Central memory CD8-positive, alpha-beta T cell (primary cell): ENCODE data around the gene ZFYVE1.
A peak's percentile ranks its signal among the peaks of the same experiment; 100 is the strongest.

ENCODE experiments used
- ATAC-seq: fragments of 150-1000 bp; cut with Tn5 transposase; replicated peaks from 2 replicates; pipeline ENCODE4 v1.10.0; 2022; ENCODE audit warnings: mild to moderate bottlenecking, moderate FRiP score, moderate number of reproducible peaks; ENCODE audit not compliant: poor library complexity, severe bottlenecking; ENCODE audit errors: extremely low read depth
- DNase-seq, 2 donors: peaks; one replicate each; pipeline ENCODE4 v3.0.0; 2021; ENCODE audit warnings: low spot score in 2 of 2
- H3K27ac Mint-ChIP-seq: one replicate; pipeline ENCODE4 v1.8.0; 2022; ENCODE audit warnings: low read depth, mild to moderate bottlenecking, moderate library complexity, mixed read lengths
- H3K27me3 Mint-ChIP-seq: one replicate; pipeline ENCODE4 v1.8.0; 2022; ENCODE audit warnings: mixed read lengths
- H3K36me3 Mint-ChIP-seq: one replicate; pipeline ENCODE4 v1.8.0; 2022; ENCODE audit warnings: mild to moderate bottlenecking, moderate library complexity, mixed read lengths; ENCODE audit not compliant: insufficient read depth
- H3K4me1 Mint-ChIP-seq: one replicate; pipeline ENCODE4 v1.8.0; 2022; ENCODE audit warnings: mixed read lengths
- H3K4me3 Mint-ChIP-seq: one replicate; pipeline ENCODE4 v1.8.0; 2022; ENCODE audit warnings: mild to moderate bottlenecking, moderate library complexity, mixed read lengths
- H3K9me3 Mint-ChIP-seq: one replicate; pipeline ENCODE4 v1.8.0; 2022; ENCODE audit warnings: mixed read lengths

Gene ZFYVE1

GRCh38 chr14:72925171-72925759 is 101.6 kb downstream of the ZFYVE1 start:
- Mint-ChIP-seq H3K9me3 (no peaks in the 10 kb centered on the region), H3K27me3 (peaks cover 6% of the 10 kb centered on the region), H3K27ac (no peak overlapping the region), H3K4me1 (peaks cover 17% of the 10 kb centered on the region), H3K4me3 (peak overlapping the region; percentile 91), H3K36me3 (peaks cover 2% of the 10 kb centered on the region)
- no peak for DNase-seq
- ATAC-seq: no peak

GRCh38 chr14:72924337-72924736 is 102.6 kb downstream of the ZFYVE1 start:
- H3K4me3 Mint-ChIP-seq: no peak overlapping the region
- peaks cover 15% of the 10 kb centered on the region for H3K27me3 Mint-ChIP-seq

DNA sequence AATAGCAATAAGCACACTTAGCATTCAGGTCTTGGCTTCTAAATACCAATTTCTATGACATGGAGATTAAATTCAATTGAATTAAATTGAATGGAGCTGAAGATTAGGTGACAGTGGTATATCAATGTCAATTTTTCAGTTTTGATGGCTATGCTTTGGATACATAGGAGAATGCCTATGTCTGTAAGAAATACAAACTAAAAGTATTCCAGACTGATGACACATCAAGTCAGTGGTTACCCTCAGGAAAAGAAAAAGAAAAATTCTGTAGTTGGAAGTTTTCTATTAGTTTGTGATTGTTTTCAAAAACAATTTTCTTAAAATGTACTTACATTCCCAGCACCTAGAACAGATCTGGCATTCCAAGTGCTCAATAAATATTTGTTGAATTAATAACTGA is 105.5 kb downstream of the ZFYVE1 start:
- peaks cover 1% of the 10 kb centered on the region for H3K36me3 Mint-ChIP-seq
- peaks cover 10% of the 10 kb centered on the region for H3K4me1 Mint-ChIP-seq
- H3K27me3 Mint-ChIP-seq: peaks cover 25% of the 10 kb centered on the region
- H3K4me3 Mint-ChIP-seq: no peak overlapping the region
- no peaks in the 10 kb centered on the region for H3K9me3 Mint-ChIP-seq
- DNase-seq (no peak), ATAC-seq (no peak)
- no peak overlapping the region for H3K27ac Mint-ChIP-seq

More at GRCh38 chr14:72924337-72924736, 102.6 kb downstream of the ZFYVE1 start:
- peaks cover 17% of the 10 kb centered on the region for H3K4me1 Mint-ChIP-seq
- ATAC-seq (no peak), DNase-seq (no peak)
- peaks cover 2% of the 10 kb centered on the region for H3K36me3 Mint-ChIP-seq
- no peak overlapping the region for H3K27ac Mint-ChIP-seq
- H3K9me3 Mint-ChIP-seq: no peaks in the 10 kb centered on the region

DNA sequence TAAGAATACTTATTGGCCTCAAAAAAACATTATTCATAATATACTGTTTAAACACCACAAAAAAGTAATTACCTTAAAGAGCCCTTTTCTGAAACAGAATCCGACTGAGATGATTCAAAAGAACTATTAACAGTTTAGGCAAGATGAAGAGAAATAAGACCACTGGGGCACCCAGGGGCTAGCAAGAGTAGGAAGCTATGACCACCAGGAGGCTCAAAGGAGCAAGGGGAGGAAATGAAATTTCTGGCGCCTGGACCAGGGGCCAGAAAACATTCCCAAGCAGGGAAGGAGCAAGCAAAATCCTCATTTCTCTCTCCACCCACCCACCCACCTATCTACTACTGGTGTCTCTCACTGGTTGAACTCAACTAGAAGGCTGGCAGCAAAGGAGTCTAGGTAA is 106.9 kb downstream of the ZFYVE1 start:
- no peak overlapping the region for H3K4me3 Mint-ChIP-seq
- no peaks in the 10 kb centered on the region for H3K9me3 Mint-ChIP-seq
- ATAC-seq (no peak), DNase-seq (no peak)
- no peaks in the 10 kb centered on the region for H3K36me3 Mint-ChIP-seq
- H3K4me1 Mint-ChIP-seq: no peaks in the 10 kb centered on the region
- no peak overlapping the region for H3K27ac Mint-ChIP-seq
- peaks cover 35% of the 10 kb centered on the region for H3K27me3 Mint-ChIP-seq
